ENCODE measurements around the gene PATL2.
"Not testable (repeated sequence)": the region's sequence is repeated elsewhere in the genome, so short reads cannot be mapped to it uniquely, and the experiment has no call there.

PATL2 gene

GRCh38 chr15:44646460-44646859 lies 64.7 kb downstream of the PATL2 start:
- no peak for DNase-seq

- DNase-seq: no peak
These were observed 69.5 kb downstream of the PATL2 start for GRCh38 chr15:44641651-44642050.

GRCh38 chr15:44636976-44637375 lies 74.1 kb downstream of the PATL2 start:
- no peak for DNase-seq

- no peak for DNase-seq
These were observed 77.5 kb downstream of the PATL2 start for GRCh38 chr15:44633603-44634002.

GRCh38 chr15:44625286-44625685 lies 85.8 kb downstream of the PATL2 start:
- not testable (repeated sequence) for DNase-seq

- DNase-seq: no peak
These were observed 87.9 kb downstream of the PATL2 start for GRCh38 chr15:44623178-44623577.

- DNase-seq: no peak
These were observed 91.0 kb downstream of the PATL2 start for GRCh38 chr15:44620081-44620480.

- no peak for DNase-seq
These were observed 94.1 kb downstream of the PATL2 start for GRCh38 chr15:44616974-44617373.
